PC-3 (cell line): ENCODE data around the gene MAPKBP1. TPM values are rescaled to one million over a fixed set of nuclear protein-coding genes. Genes with fewer than 3 reads are reported as not detected.

Experiments used
- ATAC-seq: fragments of 200-7000 bp; cut with Tn5 transposase; 2 replicates; pipeline ENCODE4 v1.9.1; 2020; ENCODE audit warnings: mild to moderate bottlenecking, moderate library complexity
- BruUV-seq: library from RNA; stranded (reverse); fragments of 400-500 nt; replicated peaks from 2 replicates; lab custom pipeline; 2021; lab: Mats Ljungman, UMichigan
- CTCF ChIA-PET: fragments of 300-600 bp; sonication (Branson Sonifier 250); formaldehyde crosslinking; loops from one replicate; lab custom pipeline; 2022; ENCODE audit warnings: antibody characterized with exemption; lab: Charles Lee
- POLR2A ChIA-PET: fragments of 300-600 bp; sonication (Branson Sonifier 250); formaldehyde crosslinking; loops from one replicate; lab custom pipeline; 2022; ENCODE audit warnings: antibody characterized with exemption; ENCODE audit not compliant: unreplicated experiment; lab: Charles Lee
- DNase-seq: peaks from one replicate; pipeline ENCODE4 v3.0.0-alpha.2; 2015
- H2AFZ ChIP-seq: fragments of 300-600 bp; sonication (generic); 2 replicates; pipeline ENCODE4 v1.6.0; 2016; ENCODE audit warnings: antibody characterized with exemption, low read length
- H3F3A ChIP-seq: fragments of 300-600 bp; sonication (generic); one replicate; pipeline ENCODE4 v1.6.0; 2017; ENCODE audit warnings: antibody characterized with exemption, low read length, control low read depth, mild to moderate bottlenecking; ENCODE audit not compliant: unreplicated experiment
- H3K27ac ChIP-seq: fragments of 300-600 bp; sonication (generic); 2 replicates; pipeline ENCODE4 v1.5.1; 2016; ENCODE audit warnings: mild to moderate bottlenecking, low read length
- H3K27me3 ChIP-seq: fragments of 300-600 bp; sonication (generic); 2 replicates; pipeline ENCODE4 v1.6.1; 2016; ENCODE audit warnings: low read length, mixed read lengths
- H3K36me3 ChIP-seq: fragments of 300-600 bp; sonication (generic); 2 replicates; pipeline ENCODE4 v1.6.1; 2016; ENCODE audit warnings: low read depth, mixed run types, low read length, mixed read lengths
- H3K4me1 ChIP-seq: fragments of 300-600 bp; sonication (generic); 2 replicates; pipeline ENCODE4 v1.5.1; 2016; ENCODE audit warnings: low read length; ENCODE audit not compliant: insufficient read depth
- H3K4me2 ChIP-seq: fragments of 300-600 bp; sonication (generic); 2 replicates; pipeline ENCODE4 v1.6.0; 2016; ENCODE audit warnings: low read length
- H3K4me3 ChIP-seq: fragments of 300-600 bp; sonication (generic); 2 replicates; pipeline ENCODE4 v1.5.1; 2016; ENCODE audit warnings: mild to moderate bottlenecking, low read length, mixed read lengths
- H3K79me2 ChIP-seq: fragments of 300-600 bp; sonication (generic); 2 replicates; pipeline ENCODE4 v1.6.1; 2017; ENCODE audit warnings: low read length, mixed read lengths
- H3K9ac ChIP-seq: fragments of 300-600 bp; sonication (generic); 2 replicates; pipeline ENCODE4 v1.6.0; 2016; ENCODE audit warnings: mild to moderate bottlenecking, low read length
- H3K9me2 ChIP-seq: fragments of 300-600 bp; sonication (generic); replicated peaks from 2 replicates; pipeline ENCODE4 v1.6.1; 2016; ENCODE audit warnings: mixed run types, low read length, mixed read lengths
- H3K9me3 ChIP-seq: fragments of 300-600 bp; sonication (generic); 2 replicates; pipeline ENCODE4 v1.6.1; 2016; ENCODE audit warnings: low read length, mixed read lengths
- H4K20me1 ChIP-seq: fragments of 300-600 bp; sonication (generic); 2 replicates; pipeline ENCODE4 v1.6.1; 2016; ENCODE audit warnings: low read length, mixed read lengths
- CTCF ChIP-seq: fragments of 300-600 bp; sonication (generic); conservative IDR thresholded peaks from 2 replicates; pipeline ENCODE4 v1.5.1; 2017; ENCODE audit warnings: antibody characterized with exemption, low read depth, mild to moderate bottlenecking, low read length
- EZH2 ChIP-seq: fragments of 300-600 bp; sonication (generic); IDR thresholded peaks from one replicate; pipeline ENCODE4 v1.6.1; 2017; ENCODE audit warnings: antibody characterized with exemption, mild to moderate bottlenecking, low read length; ENCODE audit not compliant: unreplicated experiment
- EZH2phosphoT487 ChIP-seq: fragments of 300-600 bp; sonication (generic); IDR thresholded peaks from 2 replicates; pipeline ENCODE4 v1.6.1; 2018; ENCODE audit warnings: mild to moderate bottlenecking, antibody characterized with exemption, low read length, borderline replicate concordance
- intact Hi-C: fragments of 100-400 bp; cut with micrococcal nuclease; formaldehyde crosslinking; loops from 2 replicates; pipeline ENCODE4 v1.9.0; 2023
- total RNA-seq: library from RNA; depleted of rRNA; stranded (reverse); fragments of >200 nt; gene quantifications from 2 replicates; pipeline ENCODE4 v1.2.3, GENCODE V29; 2014

MAPKBP1 gene
- total RNA-seq, 1 experiment from 2014 or later: 29.1 TPM

GRCh38 chr15:41852736-41853590, 78.7 kb downstream of the MAPKBP1 start:
- ATAC-seq: 0 out of 2 replicates have a peak, but pooled peaks have one; percentile 4
- POLR2A ChIA-PET: interaction anchor here (0.5 to 0.7 kb wide), 2 partner anchors 49 to 1288 kb away, joined by 3 to 4 read pairs; no protein-coding TSS in a partner anchor

GRCh38 chr15:41853831-41854230, 79.5 kb downstream of the MAPKBP1 start:
- Histone ChIP-seq H2AFZ (no peak overlapping the region), H3F3A (no peaks in the 10 kb centered on the region), H3K9me3 (no peaks in the 10 kb centered on the region), H3K27ac (no peak overlapping the region), H3K4me1 (no peaks in the 10 kb centered on the region), H3K4me3 (no peak overlapping the region), H3K9me2 (no peaks in the 10 kb centered on the region), H3K4me2 (no peak overlapping the region), H3K27me3 (no peaks in the 10 kb centered on the region), H3K9ac (no peak overlapping the region), H4K20me1 (no peaks in the 10 kb centered on the region), H3K36me3 (no peaks in the 10 kb centered on the region), H3K79me2 (no peaks in the 10 kb centered on the region)
- no TSS peak for BruUV-seq
- TF ChIP-seq EZH2 (no peak), CTCF (no peak), EZH2phosphoT487 (no peak)
- ATAC-seq (no peak), DNase-seq (no peak)
- intact Hi-C loops: no loop called here
- ChIA-PET POLR2A (no interaction called here), CTCF (no interaction called here)

More at GRCh38 chr15:41852736-41853590, 78.7 kb downstream of the MAPKBP1 start:
- H3K4me2 ChIP-seq: no peak overlapping the region
- no peaks in the 10 kb centered on the region for H3F3A ChIP-seq
- TF ChIP-seq CTCF (no peak), EZH2phosphoT487 (no peak), EZH2 (no peak)
- no peak overlapping the region for H3K9ac ChIP-seq
- no peaks in the 10 kb centered on the region for H3K4me1 ChIP-seq
- H3K36me3 ChIP-seq: no peaks in the 10 kb centered on the region; the same call in 1 of the 2 replicates
- DNase-seq: no peak
- intact Hi-C loops: no loop called here
- no TSS peak for BruUV-seq
- H3K9me3 ChIP-seq: no peaks in the 10 kb centered on the region
- H3K9me2 ChIP-seq: no peaks in the 10 kb centered on the region
- H3K79me2 ChIP-seq: no peaks in the 10 kb centered on the region
- no peaks in the 10 kb centered on the region for H3K27me3 ChIP-seq
- CTCF ChIA-PET: no interaction called here
- H4K20me1 ChIP-seq: no peaks in the 10 kb centered on the region
- H3K4me3 ChIP-seq: no peak overlapping the region
- no peak overlapping the region for H2AFZ ChIP-seq
- no peak overlapping the region for H3K27ac ChIP-seq

- BruUV-seq: no TSS peak
- ChIA-PET POLR2A (interaction anchor here (0.6 kb wide), 1 partner anchor 16 kb away, joined by 3 read pairs; no protein-coding TSS in a partner anchor), CTCF (no interaction called here)
- Histone ChIP-seq H2AFZ (no peak overlapping the region), H3K9me3 (no peaks in the 10 kb centered on the region), H3K79me2 (no peaks in the 10 kb centered on the region), H3K9me2 (no peaks in the 10 kb centered on the region), H3K4me3 (no peak overlapping the region), H3K27ac (no peak overlapping the region), H3K4me1 (no peaks in the 10 kb centered on the region), H3K9ac (no peak overlapping the region), H3K27me3 (no peaks in the 10 kb centered on the region), H3K4me2 (no peak overlapping the region), H3F3A (no peaks in the 10 kb centered on the region), H3K36me3 (no peaks in the 10 kb centered on the region), H4K20me1 (no peaks in the 10 kb centered on the region)
- DNase-seq (no peak), ATAC-seq (no peak)
- intact Hi-C loops: no loop called here
- TF ChIP-seq EZH2 (no peak), CTCF (no peak), EZH2phosphoT487 (no peak)
Observed at GRCh38 chr15:41854443-41854842, 80.2 kb downstream of the MAPKBP1 start.
